IPS DF 19.7 (cell line): ENCODE data around the gene POLR2B.
A peak's percentile ranks its signal among the peaks of the same experiment; 100 is the strongest.
"Not testable (repeated sequence)": the region's sequence is repeated elsewhere in the genome, so short reads cannot be mapped to it uniquely, and the experiment has no call there.

Source experiments
- DNase-seq: peaks from one replicate; pipeline ENCODE4 v3.0.0-alpha.2; 2013; ENCODE audit warnings: low read depth, low spot score

The POLR2B gene

DNA sequence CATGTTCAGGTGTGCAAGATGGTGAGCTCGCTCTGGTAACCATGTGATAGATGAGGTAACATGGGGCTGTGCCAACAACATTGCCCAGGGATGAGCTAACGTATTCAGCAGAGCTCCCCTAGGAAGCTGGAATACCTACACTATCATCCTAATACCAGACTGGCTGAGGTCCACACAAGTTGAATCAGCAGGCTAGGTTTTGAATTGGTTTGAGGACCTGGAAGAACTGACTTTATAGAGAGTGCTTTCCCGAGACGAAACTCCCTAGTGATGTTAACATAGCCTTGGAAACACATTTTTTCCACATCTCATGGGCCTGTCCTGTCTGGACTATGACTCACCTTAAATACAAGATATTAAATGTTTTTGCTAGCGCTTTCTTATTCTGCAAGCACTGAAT, 74.8 kb downstream of the POLR2B start:
- no peak for DNase-seq

DNA sequence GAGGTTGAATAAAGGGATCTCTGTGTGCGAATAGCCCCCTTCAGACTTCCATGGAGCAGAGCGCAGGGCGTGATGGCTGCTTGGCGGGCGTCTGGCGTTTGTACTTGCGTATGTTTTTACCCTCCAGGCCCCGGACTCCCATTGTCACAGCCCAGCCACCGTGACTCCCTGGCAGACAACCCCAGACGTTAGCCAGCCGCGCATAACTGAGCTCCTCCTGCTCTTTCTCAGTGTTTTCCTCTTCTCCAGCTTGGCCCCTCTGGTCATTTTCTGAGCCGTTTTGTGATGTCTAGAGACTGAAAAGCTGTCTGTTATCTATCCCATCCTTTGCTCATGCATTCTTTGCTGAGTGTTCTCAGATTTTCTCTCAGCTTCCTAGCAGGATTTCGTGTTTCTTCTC, 77.2 kb downstream of the POLR2B start:
- DNase-seq = no peak

DNA sequence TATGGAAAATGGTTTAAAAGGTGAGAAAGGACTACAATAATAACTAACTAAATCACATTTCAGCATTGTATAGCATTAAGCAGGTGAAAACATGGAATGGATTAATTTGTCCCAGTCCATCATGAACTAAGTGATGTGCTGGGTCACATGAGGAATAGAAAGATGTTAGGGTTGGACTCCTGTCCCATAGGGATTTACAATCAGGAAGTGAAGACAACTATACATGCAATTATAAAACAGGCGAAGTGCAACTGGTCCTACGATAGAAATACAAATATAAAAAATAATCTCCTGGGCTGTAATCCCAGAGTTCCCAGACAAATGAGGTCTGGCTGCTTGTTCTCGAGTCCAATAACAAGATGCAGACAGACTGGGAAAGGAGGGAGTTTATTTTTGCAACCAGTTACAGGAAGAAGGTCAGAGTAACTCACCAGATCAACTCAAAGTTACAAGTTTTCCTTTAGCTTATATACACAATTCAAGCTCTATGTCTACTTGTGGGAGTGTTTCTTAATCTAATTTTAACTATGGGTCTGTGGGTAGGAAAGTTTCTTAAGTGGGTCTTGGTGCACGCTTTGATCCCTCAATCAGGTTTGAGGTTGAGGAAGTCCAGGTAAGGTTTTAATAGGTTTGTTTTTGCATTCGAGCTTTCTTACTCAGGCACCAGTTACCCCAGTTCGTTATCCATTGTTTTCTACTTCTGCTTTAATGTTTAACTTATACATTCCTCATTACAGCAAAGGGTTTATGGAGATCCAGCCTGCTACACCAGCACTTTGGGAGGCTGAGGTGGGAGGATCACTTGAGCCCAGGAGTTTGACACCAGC, 81.4 kb downstream of the POLR2B start:
- no peak for DNase-seq

DNA sequence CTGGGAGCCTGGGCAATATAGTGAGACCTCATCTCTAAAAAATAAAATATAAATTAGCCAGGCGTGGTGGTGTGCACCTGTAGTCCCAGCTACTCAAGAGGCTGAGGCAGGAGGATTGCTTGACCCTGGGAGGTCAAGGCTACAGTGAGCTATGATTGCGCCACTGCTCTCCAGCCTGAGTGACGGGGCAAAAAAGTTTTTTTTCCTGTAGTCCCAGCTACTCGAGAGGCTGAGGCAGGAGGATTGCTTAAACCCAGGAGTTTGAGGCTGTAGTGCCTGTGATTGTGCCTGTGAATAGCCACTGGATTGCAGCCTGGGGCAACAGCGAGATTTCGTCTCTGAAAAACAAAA, 82.0 kb downstream of the POLR2B start:
- not testable (repeated sequence) for DNase-seq

DNA sequence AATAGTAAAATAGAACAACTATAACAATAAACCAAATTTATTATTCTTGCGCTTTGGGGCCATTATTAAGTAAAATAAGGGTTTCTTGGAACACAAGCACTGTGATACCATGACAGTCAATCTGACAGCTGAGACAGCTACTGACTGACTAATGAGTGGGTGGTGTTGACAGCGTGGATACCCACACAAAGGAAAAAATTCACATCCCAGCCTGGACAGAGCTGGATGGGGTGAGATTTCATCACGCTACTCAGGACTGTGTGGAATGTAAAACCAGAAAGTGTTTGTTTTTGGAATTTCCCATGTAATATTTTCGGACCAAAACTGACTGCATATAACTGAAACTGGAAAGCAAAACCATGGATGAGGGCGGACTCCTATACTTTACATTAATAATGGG, 82.7 kb downstream of the POLR2B start:
- no peak for DNase-seq

DNA sequence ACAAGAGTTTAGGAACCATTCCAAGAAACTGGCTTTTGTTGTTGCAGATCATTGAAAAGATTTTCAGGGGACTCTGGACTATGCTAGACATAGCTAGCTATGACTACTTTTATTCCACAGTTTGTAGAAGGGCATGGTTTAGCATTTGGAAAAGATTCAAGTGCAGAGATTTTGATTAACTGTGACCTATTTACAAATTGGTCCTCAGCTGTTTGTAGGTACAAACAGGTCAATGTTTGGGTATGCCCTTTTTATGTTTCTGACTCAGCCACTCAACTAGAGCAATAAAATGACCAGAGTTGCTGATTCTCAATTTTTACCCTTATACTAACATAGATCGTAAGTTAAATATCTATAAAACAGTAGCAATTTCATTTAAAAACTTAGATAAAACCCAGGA, 84.8 kb downstream of the POLR2B start:
- no peak for DNase-seq

DNA sequence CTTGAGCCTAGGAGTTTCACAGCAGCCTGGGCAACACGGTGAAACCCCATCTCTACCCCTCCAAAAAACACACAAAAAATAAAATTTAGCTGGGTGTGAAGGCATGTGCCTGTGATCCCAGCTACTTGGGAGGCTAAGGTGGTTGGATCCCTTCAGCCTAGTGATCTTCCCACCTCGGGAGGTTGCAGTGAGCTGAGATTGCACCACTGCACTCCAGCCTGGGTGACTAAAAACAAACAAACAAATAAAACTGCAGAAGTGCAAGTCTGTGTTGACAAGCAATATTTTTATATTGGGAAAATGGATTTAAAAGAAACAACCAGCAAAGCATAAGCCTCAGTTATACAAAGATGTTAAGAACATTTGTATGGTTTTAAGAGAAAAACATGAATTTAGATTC, 85.4 kb downstream of the POLR2B start:
- DNase-seq = no peak

DNA sequence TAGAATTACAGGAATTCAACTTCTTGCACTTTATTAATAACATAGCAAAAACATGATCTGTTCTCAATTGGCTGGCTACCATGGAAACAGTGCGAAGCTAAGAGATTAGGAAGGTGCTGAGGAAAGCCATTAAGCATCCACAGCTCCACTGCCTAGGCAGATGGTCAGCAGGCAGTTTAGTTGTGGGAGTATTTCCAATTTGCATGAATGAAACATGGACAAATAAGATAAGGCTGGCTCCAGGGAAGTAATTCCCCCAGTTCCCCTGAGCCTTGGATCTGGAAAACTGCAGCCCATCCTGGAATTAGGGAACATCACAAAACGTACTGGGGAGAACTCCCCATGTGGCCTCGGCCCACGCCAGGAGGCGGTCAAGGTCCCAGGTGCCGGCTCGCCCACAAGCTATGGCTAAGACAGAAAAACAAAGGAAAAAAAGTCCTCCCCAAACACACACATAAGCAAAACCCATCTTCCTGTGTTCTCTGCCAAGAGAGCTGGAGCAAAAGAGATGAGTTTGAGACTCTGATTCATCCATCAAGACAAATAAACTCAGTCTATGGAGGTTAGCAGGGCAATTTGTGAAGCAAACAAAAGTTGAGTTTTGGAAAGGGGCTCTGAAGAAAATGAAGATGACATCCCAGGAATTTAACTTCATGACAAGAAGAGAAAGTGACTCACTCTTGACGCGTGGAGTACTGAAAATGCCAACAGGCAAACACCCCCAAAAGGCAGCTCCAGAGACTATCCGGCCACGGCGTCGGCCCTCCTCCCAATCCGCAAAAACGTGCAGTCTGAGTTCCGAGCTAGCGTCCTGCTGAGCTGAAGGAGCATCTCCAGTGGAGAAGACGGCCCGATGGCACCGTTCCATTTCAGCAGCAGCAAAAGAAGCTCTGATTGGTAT, 86.4 kb downstream of the POLR2B start:
- DNase-seq = no peak

DNA sequence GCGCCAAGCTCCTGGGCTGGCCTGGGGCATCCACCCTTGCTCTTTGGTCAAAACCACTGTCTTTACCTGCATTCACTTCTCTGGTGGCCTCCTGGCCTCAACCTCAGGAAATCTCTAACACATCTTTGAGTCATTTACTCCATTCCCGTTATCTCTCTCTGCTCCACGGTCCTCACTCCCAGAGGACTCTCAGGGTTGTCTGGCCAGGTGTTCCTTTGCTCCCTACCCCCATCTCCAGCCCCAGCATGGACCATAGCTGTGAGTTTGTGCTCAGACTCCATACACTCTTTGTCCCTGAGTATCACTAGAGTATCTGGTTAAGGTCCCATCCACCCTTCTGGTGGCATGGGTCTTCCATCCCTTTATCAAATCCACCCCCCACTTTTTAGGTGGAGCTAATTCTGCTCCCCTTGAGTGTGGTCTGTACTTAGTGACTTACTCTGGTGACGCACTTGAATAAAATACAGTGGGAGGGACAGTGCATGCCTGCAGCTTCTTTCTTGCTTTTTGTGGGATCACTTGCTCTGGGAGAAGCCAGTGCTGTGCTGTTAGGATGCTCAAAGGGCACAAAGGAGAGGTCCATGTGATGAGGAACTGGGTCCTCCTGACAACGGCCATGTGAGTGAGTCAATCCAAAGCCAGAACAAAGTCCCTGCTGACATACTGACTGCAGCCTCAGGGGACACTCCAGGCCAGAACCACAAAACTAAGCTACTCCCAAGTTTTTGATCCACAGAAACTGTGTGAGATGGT, 87.2 kb downstream of the POLR2B start:
- DNase-seq = no peak

DNA sequence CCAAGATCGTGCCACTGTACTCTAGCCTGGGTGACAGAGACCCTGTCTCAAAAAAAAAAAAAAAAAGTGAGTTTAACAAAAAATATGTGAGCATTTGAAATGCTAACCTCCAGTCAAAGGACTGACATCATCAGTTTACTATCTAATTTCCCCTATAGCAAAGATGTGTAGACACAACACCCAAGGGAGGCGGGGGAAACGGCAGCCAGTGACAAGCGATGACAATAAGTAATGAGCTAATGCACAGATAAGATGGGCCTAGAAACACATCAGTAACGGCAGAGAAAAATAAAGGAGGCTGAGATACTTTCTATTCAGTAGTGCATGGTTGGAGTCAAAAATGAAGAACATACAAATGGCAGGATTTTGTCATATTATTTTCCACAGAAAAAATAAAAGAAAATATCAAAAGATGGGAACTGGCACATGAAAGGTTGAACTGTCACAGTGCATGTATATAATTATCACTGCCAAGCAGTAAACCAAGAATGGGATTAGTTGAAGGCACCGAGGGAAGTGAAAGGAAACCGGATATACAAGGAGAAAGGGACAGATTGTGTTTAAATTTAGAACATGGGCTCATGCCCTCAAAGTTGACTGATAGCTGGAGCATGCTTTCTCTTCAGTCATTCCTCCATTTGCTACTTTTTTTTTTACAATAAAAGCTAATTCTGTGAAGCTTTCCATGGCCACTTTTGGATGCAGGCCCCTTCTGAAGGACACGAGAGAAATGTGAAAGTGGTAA, 89.7 kb downstream of the POLR2B start:
- no peak for DNase-seq

DNA sequence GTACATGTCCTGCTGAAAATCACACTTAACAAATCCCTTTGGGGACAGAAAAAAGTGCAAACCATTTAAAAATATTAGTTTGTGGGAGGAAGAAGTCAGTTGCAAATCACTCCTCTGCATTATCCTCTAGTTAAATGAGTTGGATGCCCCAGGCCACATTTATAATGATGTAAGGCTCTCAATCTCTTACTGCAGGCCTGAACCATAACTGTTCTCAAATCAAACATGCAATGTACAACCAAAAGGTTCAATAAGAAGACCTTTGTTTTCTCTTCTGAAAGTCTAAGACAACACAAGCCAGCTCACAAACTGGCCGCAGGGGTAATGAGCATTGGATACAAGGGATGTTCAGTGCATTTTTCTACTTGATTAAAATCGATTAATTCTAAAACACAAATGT, 91.8 kb downstream of the POLR2B start:
- no peak for DNase-seq

DNA sequence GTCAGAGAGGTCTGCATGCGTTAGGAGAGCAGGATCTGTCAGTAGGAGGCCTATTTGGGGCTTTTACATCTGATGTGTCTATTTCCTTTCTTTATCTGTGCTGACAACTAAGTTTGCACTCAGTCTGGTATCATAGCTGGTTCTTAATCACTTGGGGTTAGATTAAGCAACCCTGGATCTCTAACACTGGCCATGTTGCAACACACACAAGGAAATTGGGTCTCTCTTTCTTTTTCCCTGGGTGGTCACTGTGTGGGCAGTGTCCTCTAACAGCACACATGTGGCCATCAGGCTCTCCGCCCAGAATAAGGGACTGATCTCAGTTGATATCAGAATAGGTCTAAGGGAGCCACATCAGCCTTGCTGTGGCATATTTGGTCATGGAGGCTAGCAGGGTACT, 92.6 kb downstream of the POLR2B start:
- no peak for DNase-seq

DNA sequence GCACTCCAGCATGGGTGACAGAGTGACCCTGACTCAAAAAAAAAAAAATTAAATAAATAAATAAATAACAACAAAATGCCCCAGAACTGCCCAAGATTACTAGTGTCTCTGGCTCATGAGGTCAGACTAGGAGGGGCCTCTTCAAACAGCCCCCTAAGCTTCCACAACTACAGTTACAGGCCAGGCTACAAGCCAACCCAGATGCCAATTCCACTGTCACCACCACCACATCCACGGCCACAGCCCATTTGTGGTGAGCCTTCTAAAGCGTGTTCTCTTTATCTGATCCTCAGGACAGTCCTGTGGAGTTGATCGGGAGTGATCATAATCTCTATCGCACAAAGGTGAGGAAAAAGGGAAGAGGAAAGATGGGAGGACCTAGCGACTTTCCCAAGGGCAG, 94.9 kb downstream of the POLR2B start:
- no peak for DNase-seq

DNA sequence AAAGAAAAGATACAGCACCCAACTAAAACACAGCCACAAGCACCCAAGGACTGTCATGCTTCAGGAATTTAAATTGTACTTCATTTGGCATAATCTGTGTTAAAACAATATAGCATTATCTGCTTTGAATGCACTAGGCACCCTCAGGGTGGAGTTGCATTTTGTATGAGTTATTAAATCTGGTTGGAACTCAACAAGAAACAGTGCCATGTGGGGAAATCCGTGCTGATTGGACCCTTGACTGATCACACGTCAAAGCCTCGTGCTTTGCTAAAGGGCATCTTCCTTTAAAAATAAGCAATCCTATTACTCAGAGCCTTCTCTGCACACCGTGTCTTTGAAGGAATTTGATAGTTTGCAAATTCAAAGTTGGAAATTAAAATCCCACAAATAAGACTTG, 96.0 kb downstream of the POLR2B start:
- DNase-seq = no peak

DNA sequence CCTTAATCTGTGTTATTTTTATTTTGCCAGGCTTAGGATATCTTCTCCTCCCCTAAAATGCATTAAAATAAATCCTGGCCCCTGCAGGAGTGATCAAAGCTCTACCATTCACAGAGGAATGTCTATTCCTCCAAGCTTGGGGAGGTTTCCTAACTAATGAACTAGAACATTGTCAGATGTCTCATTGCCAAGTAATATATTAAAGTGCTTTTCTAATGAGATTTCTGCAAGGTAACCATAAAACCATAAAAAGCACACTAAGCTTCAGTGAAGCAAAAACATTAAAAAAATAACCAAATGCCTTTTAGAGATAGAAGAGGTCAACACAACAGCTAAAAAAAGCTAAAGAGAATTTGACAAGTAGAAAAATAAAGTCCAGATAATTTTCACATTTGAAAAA, 96.7 kb downstream of the POLR2B start:
- no peak for DNase-seq

DNA sequence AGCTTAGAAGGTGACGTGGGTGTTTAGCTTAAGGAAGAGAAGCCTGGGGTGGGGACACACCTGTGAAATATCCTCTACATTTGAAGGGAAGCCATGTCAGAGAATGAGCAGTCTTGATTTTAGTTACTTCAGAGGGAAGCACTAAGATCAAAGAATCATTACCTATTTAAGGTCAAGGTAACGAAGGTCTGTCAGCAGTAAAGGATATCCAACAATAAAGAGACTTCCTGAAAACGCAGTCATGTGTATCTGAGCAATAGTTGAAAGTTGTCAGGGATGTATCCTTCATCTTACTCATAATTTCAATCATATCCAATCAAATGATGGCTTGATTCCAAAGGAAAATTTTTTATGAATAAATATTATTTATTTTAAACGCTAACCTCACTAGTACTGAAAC, 98.0 kb downstream of the POLR2B start:
- DNase-seq = no peak

DNA sequence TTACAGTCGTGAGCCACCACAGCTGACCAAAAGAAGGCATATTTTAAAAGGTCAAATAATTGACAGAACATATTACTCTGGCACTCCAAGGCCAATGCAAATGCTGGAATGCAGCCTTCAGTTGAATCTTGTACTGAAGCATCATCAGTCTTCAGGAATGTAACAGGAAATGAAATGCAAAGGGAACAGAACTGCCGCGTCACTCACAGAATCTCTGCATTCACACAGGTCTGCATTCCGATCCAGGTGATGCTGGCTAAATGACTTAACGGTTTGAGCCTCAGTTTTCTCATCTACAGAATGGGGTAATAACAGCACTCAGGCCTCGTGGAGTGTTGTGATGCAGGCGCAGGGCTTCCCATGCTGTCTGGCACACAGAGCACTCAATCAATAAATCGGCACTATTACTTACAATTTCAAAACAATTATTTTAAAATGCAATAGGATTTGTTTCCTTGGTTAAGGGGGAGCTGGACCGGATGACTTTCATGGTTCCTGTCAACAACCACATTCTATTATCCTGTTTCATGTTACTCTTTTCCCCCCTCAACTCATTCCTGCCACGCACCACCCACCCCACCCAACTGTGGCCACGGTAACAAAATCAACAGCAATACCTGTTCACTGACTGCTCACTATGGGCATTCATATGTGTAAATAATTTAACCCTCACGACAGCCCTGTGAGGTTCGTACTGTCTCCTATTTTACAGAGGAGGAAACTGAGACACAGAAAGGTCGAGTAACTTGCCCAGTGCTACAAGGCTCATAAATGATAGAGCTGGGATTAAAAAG, 99.1 kb downstream of the POLR2B start:
- peak; percentile 82 for DNase-seq

DNA sequence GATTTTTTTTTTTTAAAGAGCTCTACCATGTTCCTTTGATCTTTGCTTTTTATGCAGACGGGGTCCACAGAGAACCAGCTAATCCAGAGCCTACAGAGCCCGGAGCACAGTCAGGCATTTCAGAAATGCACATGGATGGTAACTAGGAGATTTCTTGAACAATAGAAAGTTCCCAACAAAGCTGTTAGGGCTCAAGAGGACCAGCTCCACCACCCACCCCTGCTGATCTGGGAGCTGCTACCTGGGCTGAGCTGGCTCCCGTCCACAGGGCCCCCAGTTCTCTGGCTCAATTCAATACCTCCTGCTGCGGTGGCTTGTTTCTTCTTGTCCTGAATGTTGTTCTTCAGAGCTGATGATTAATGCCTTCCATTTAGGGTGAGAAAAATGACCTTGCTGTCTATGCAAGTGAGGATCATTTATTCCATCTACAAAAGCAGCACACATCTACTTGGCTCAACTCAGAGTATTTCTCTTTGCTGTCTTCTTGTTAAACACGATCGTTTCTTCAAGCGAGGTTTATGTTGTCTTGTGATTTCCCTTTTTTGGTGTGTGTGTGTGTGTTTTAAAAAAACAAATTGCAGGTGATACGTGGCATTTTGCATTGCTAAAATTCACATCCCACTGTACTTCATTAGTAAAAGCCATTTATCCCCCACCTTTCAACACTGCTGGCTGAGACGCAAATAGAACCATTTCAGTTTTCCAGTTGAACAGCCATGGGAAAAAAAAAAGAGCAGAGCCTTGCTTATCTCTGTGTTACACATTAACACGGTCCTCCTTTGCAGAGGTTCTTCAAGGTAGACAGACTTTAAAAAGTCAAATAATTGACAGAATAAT, 100.2 kb downstream of the POLR2B start:
- peak; percentile 73 for DNase-seq
